Activated effector memory CD4-positive, alpha-beta T cell treated with anti-CD3 and anti-CD28 coated beads, Interleukin-2, amount 50 U/mL, for 16 hours (primary cell): ENCODE results near the gene SCARF1.

ENCODE experiments used
- DNase-seq: peaks from one replicate; pipeline ENCODE4 v3.0.0-alpha.2; 2020

Gene SCARF1

GRCh38 chr17:1627982-1628855, 17.3 kb downstream of the SCARF1 start, which contains the start of gene SLC43A2:
TSS of gene SLC43A2 (minus strand) at chr17:1628834. CDS start at chr17:1627874, 960 bp downstream.
- peak; percentile 93 for DNase-seq

- no peak for DNase-seq
Measured at GRCh38 chr17:1627182-1627981, 18.1 kb downstream of the SCARF1 start.

- DNase-seq = no peak
Measured at GRCh38 chr17:1626333-1626732, 19.2 kb downstream of the SCARF1 start.

- DNase-seq = no peak
Measured at GRCh38 chr17:1625581-1625980, 20.0 kb downstream of the SCARF1 start.

GRCh38 chr17:1625053-1625452, 20.5 kb downstream of the SCARF1 start:
- no peak for DNase-seq

GRCh38 chr17:1624650-1625049, 20.9 kb downstream of the SCARF1 start:
- no peak for DNase-seq

- DNase-seq = no peak
Measured at GRCh38 chr17:1623057-1623630, 22.4 kb downstream of the SCARF1 start.

GRCh38 chr17:1621273-1621954, 24.1 kb downstream of the SCARF1 start:
- DNase-seq = no peak

GRCh38 chr17:1620486-1620885, 25.0 kb downstream of the SCARF1 start:
- no peak for DNase-seq

- DNase-seq = no peak
Measured at GRCh38 chr17:1617620-1618174, 27.8 kb downstream of the SCARF1 start.

- DNase-seq = no peak
Measured at GRCh38 chr17:1616101-1616500, 29.4 kb downstream of the SCARF1 start.

GRCh38 chr17:1612400-1612799, 33.1 kb downstream of the SCARF1 start:
- no peak for DNase-seq

- DNase-seq = no peak
Measured at GRCh38 chr17:1611715-1612114, 33.8 kb downstream of the SCARF1 start.

GRCh38 chr17:1608676-1609075, 36.9 kb downstream of the SCARF1 start:
- DNase-seq = no peak

GRCh38 chr17:1607971-1608320, 37.6 kb downstream of the SCARF1 start:
- DNase-seq = no peak

- peak; percentile 72 for DNase-seq
Measured at GRCh38 chr17:1606352-1606985, 39.1 kb downstream of the SCARF1 start.

- DNase-seq = no peak
Measured at GRCh38 chr17:1605681-1606351, 39.7 kb downstream of the SCARF1 start.

- DNase-seq = no peak
Measured at GRCh38 chr17:1604831-1605528, 40.6 kb downstream of the SCARF1 start.

GRCh38 chr17:1601571-1601970, 44.0 kb downstream of the SCARF1 start:
- DNase-seq = no peak

- DNase-seq = no peak
Measured at GRCh38 chr17:1598399-1599095, 47.0 kb downstream of the SCARF1 start.
